Measurements from ENCODE around the gene DNAJC15. TPM values are rescaled to one million over a fixed set of nuclear protein-coding genes. Genes with fewer than 3 reads are reported as not detected.

Gene DNAJC15
- total and polyA plus RNA-seq, 2 of the 8 experiments (the other 6 are each of a cell fraction or from before 2014, with no cell fraction given): 5.8 to 20.8 TPM

GRCh38 chr13:43061496-43062280 is 38.3 kb downstream of the DNAJC15 start:
- no peak overlapping the region for H3K4ac ChIP-seq (replicated peaks; ENCODE audit: insufficient read length, low read depth, low read length)
- no peak for TF ChIP-seq CBX8 (IDR thresholded peaks at IDR 0.05; ENCODE audit: borderline replicate concordance, low read depth, low read length)
- no peak for TF ChIP-seq MAFK (IDR thresholded peaks at IDR 0.05; ENCODE audit: low read depth, low read length)
- TF ChIP-seq POU5F1 (IDR thresholded peaks at IDR 0.05; ENCODE audit: low read depth, low read length): no peak
- TF ChIP-seq POLR2A (IDR thresholded peaks at IDR 0.05; ENCODE audit: control extremely low read depth in 1 of 2, low read depth in 2 of 2, low read length in 2 of 2): no peak
- no peak for TF ChIP-seq RXRA (IDR thresholded peaks at IDR 0.05; ENCODE audit: insufficient read depth, low read depth, low read length)
- TF ChIP-seq SP1 (IDR thresholded peaks at IDR 0.05; ENCODE audit: low read depth, low read length): no peak
- TF ChIP-seq E2F6 (IDR thresholded peaks at IDR 0.05): no peak
- TF ChIP-seq KDM1A (IDR thresholded peaks at IDR 0.05; ENCODE audit: borderline replicate concordance, low read length): no peak
- no peak for TF ChIP-seq KDM5A (IDR thresholded peaks at IDR 0.05; ENCODE audit: low read length)
- peaks cover 0 to 26% of the 10 kb centered on the region in 2 experiments; a peak in 1 of 4 replicates for H3K79me2 ChIP-seq (ENCODE audit: control insufficient read depth in 1 of 2, insufficient read depth in 2 of 2, low read length in 2 of 2)
- H3K27me3 ChIP-seq (replicated peaks in 1 of 4; ENCODE audit: control insufficient read depth in 3 of 4, extremely low read depth in 1 of 4, insufficient read depth in 3 of 4, low read length in 3 of 4): no peaks in the 10 kb centered on the region
- H3K18ac ChIP-seq (ENCODE audit: extremely low read depth, low read length): no peak overlapping the region
- no peak overlapping the region for H4K8ac ChIP-seq (ENCODE audit: extremely low read depth, insufficient read depth, low read length)
- H3K23ac ChIP-seq (ENCODE audit: insufficient read length): no peak overlapping the region
- H2BK15ac ChIP-seq (ENCODE audit: low read length): no peak overlapping the region
- H2BK5ac ChIP-seq (ENCODE audit: low read depth, low read length): no peak overlapping the region
- H3K36me3 ChIP-seq (ENCODE audit: control insufficient read depth in 2 of 4, insufficient read depth in 4 of 4, low read length in 3 of 4): no peaks in the 10 kb centered on the region
- no peaks in the 10 kb centered on the region for H3K23me2 ChIP-seq (ENCODE audit: low read depth, low read length)
- no peak overlapping the region for H3K9ac ChIP-seq (replicated peaks in 1 of 4; ENCODE audit: extremely low read depth in 1 of 4, low read depth in 3 of 4, low read length in 3 of 4)
- FAIRE-seq (no peak), DNase-seq (ENCODE audit: low read depth in 1 of 2, low spot score in 2 of 2) (no peak)
- ChIA-PET POLR2A (ENCODE audit: partially characterized antibody) (no interaction called here), CTCF (ENCODE audit: partially characterized antibody) (interaction anchor here (1.2 kb wide), 2 partner anchors 24 to 92 kb away, joined by 3 to 5 read pairs; no protein-coding TSS in a partner anchor)
- no peak overlapping the region for H4K91ac ChIP-seq (replicated peaks; ENCODE audit: insufficient read length, low read length)
- WGBS, 2 experiments (ENCODE audit: extremely low coverage in 1 of 2, insufficient coverage in 1 of 2, insufficient read length in 1 of 2, insufficient replicate concordance in 2 of 2, low coverage in 1 of 2, low lambda C conversion rate in 2 of 2, missing lambda C conversion rate in 1 of 2): 89% methylated on average over 5 of the region's 5 CpGs; no CpG with 5 or more reads in 1 of the 2 experiments
- no peak overlapping the region for H3K4me2 ChIP-seq (ENCODE audit: insufficient read depth in 1 of 2, low read depth in 2 of 2, low read length in 2 of 2)
- H2BK120ac ChIP-seq (replicated peaks; ENCODE audit: low read depth, low read length): no peak overlapping the region
- H2AK5ac ChIP-seq (ENCODE audit: low read depth, low read length): peak overlapping the region; percentile 53; the same call in 1 of the 2 replicates
- no peak overlapping the region for H3K56ac ChIP-seq (replicated peaks; ENCODE audit: insufficient read length, low read depth, low read length)
- H3K27ac ChIP-seq (ENCODE audit: low read depth, low read length): no peak overlapping the region
- H2AFZ ChIP-seq (ENCODE audit: low read length): no peak overlapping the region
- H3K14ac ChIP-seq (ENCODE audit: insufficient read length): no peak overlapping the region
- H3K79me1 ChIP-seq (ENCODE audit: low read depth, low read length): no peaks in the 10 kb centered on the region
- no peak overlapping the region for H3K4me3 ChIP-seq (ENCODE audit: extremely low read depth in 1 of 4, insufficient read depth in 2 of 4, low read depth in 3 of 4, low read length in 4 of 4)
- peaks cover 0 to 9% (median 5%) of the 10 kb centered on the region in 4 experiments; a peak in 6 of 7 replicates for H3K4me1 ChIP-seq (replicated peaks in 1 of 4; ENCODE audit: control insufficient read depth in 3 of 4, insufficient read depth in 4 of 4, low read length in 3 of 4)
- H4K20me1 ChIP-seq (replicated peaks in 1 of 2; ENCODE audit: control insufficient read depth in 1 of 2, insufficient read depth in 2 of 2, low read length in 2 of 2): no peaks in the 10 kb centered on the region
- H4K5ac ChIP-seq (ENCODE audit: insufficient read length, low read depth, low read length): no peak overlapping the region
- peaks cover 0 to 2% of the 10 kb centered on the region in 2 experiments; a peak in 1 of 4 replicates for H3K9me3 ChIP-seq (ENCODE audit: insufficient read depth in 2 of 2, low read depth in 1 of 2, low read length in 1 of 2)
- no peak overlapping the region for H2BK20ac ChIP-seq (ENCODE audit: low read length)
- H2BK12ac ChIP-seq (ENCODE audit: low read depth, low read length): no peak overlapping the region
